ENCODE data around the gene TMEM234. TPM values are rescaled to one million over a fixed set of nuclear protein-coding genes. Genes with fewer than 3 reads are reported as not detected.

The TMEM234 gene
- total RNA-seq, 1 experiment from 2014 or later = 7.7 TPM

DNA sequence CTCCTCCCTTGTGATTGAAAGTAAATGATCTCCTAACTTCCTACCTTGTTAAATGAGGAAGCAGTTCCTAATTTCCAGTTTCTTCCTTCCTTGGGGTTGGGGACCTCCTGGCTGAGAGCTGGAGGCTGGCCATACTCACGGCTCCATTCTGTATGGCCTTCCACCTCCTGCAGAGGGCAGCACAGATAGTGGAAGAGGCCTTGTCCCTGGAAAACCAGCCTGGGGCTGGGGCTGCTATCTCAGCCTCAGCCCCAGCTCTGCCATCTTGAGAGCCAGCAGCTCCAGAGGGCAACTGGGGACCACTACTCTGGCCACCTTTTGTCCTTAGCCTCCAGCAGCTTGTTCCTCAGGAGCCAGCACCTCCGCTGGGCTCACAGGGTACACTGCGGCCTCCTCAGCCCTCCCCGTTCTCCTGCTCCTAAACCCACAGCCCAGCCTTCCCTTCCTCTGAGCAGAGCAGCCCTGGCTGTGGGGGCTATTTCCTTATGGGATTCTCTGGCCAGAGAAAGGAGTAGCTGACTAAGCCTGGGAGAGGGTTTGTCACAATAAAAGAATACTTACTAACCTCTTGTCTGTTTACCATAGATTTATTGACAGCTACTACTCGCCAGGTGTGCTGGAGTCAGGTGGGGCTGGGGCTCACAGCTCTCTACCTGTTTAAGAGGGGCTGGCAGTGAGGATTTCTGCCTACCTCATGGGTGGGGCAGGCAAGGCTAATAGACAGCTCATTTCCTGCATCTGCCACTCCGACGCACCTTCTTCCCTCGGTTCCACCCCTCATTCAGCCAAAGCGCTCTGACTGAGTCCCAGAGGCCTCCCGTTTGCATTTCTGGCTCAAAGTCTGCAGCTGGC, 6.3 kb downstream of the TMEM234 start:
- peak overlapping the region; percentile 21; the same call in 1 of the 2 replicates for H3K4me3 ChIP-seq (ENCODE audit: low read length)
- H3K4me1 ChIP-seq (ENCODE audit: insufficient read depth, low read length) = peaks cover 32% of the 10 kb centered on the region
- peak overlapping the region; percentile 94 for H3K27ac ChIP-seq (ENCODE audit: low read length)
- peak overlapping the region; percentile 70 for H3K4me2 ChIP-seq (ENCODE audit: low read length)
- no TSS peak for BruUV-seq (replicated peaks)
- peaks cover 12% of the 10 kb centered on the region; the same call in 1 of the 2 replicates for H3K36me3 ChIP-seq (ENCODE audit: low read depth, low read length)
- ChIA-PET CTCF (interaction anchor here (0.5 to 2.3 kb wide), 10 partner anchors 25 to 179 kb away, joined by 3 to 17 read pairs (median 6); partner anchors contain the start of gene BSDC1), POLR2A (ENCODE audit: unreplicated experiment) (interaction anchor here (0.6 to 0.8 kb wide), 5 partner anchors 24 to 135 kb away, joined by 3 to 8 read pairs (median 4); no protein-coding TSS in a partner anchor)
- DNase-seq (peak; percentile 81), ATAC-seq (peak; percentile 84)
- TF ChIP-seq, protein P1, sequence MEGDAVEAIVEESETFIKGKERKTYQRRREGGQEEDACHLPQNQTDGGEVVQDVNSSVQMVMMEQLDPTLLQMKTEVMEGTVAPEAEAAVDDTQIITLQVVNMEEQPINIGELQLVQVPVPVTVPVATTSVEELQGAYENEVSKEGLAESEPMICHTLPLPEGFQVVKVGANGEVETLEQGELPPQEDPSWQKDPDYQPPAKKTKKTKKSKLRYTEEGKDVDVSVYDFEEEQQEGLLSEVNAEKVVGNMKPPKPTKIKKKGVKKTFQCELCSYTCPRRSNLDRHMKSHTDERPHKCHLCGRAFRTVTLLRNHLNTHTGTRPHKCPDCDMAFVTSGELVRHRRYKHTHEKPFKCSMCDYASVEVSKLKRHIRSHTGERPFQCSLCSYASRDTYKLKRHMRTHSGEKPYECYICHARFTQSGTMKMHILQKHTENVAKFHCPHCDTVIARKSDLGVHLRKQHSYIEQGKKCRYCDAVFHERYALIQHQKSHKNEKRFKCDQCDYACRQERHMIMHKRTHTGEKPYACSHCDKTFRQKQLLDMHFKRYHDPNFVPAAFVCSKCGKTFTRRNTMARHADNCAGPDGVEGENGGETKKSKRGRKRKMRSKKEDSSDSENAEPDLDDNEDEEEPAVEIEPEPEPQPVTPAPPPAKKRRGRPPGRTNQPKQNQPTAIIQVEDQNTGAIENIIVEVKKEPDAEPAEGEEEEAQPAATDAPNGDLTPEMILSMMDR (conservative IDR thresholded peaks at IDR 0.05; ENCODE audit: low read depth, low read length) = peak; percentile 87
- no peak for TF ChIP-seq EZH2phosphoT487 (IDR thresholded peaks at IDR 0.05; ENCODE audit: borderline replicate concordance, low read length)
- H4K20me1 ChIP-seq (ENCODE audit: low read length) = no peaks in the 10 kb centered on the region
- H3K9me3 ChIP-seq (ENCODE audit: low read length) = no peaks in the 10 kb centered on the region
- H3F3A ChIP-seq (ENCODE audit: low read length, unreplicated experiment) = peaks cover 6% of the 10 kb centered on the region
- no peaks in the 10 kb centered on the region for H3K9me2 ChIP-seq (replicated peaks; ENCODE audit: low read length)
- no peaks in the 10 kb centered on the region for H3K27me3 ChIP-seq (ENCODE audit: low read length)
- H2AFZ ChIP-seq (ENCODE audit: low read length) = 0 out of 2 replicates have a peak overlapping the region, but pooled peaks have one; percentile 27
- peak overlapping the region; percentile 59 for H3K9ac ChIP-seq (ENCODE audit: low read length)
- H3K79me2 ChIP-seq (ENCODE audit: low read length) = peaks cover 14% of the 10 kb centered on the region
- intact Hi-C loops (cut with micrococcal nuclease) = loop anchor here (5.0 kb wide), 4 partner anchors 76 to 196 kb away; partner anchors contain the start of gene HDAC1

DNA sequence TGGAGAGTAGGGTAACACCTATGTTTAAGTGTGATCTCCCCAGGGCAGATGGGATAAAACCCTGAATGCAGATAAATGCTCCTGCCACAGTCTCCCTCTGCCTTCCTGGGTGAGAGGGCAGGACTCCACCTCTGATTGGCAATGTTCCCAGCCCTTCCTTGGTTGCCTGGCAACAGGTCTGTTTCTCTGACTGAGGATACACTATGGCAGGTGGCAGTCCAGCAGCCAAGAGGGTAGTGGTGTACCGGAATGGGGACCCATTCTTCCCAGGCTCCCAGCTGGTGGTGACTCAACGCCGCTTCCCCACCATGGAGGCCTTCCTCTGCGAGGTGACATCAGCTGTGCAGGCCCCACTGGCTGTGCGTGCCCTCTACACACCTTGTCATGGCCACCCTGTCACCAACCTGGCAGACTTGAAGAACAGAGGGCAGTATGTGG, 13.2 kb downstream of the TMEM234 start, which contains the start of gene DCDC2B:
Gene DCDC2B (plus strand): TSS at position 199 of the 438 bp plus-strand sequence. CDS start 5 bp downstream, at position 204.
- H3K9me2 ChIP-seq (replicated peaks; ENCODE audit: low read length) = no peaks in the 10 kb centered on the region
- no peak within 1 kb of the TSS for H3K9ac ChIP-seq (ENCODE audit: low read length)
- H2AFZ ChIP-seq (ENCODE audit: low read length) = no peak within 1 kb of the TSS
- H4K20me1 ChIP-seq (ENCODE audit: low read length) = no peaks in the 10 kb centered on the region
- H3F3A ChIP-seq (ENCODE audit: low read length, unreplicated experiment) = no peaks in the 10 kb centered on the region
- ChIA-PET POLR2A (ENCODE audit: unreplicated experiment) (no interaction called here), CTCF (no interaction called here)
- H3K36me3 ChIP-seq (ENCODE audit: low read depth, low read length) = peaks cover 5% of the 10 kb centered on the region; the same call in 1 of the 2 replicates
- no TSS peak for BruUV-seq (replicated peaks)
- no peak within 1 kb of the TSS for H3K4me2 ChIP-seq (ENCODE audit: low read length)
- DNase-seq = peak; percentile 74
- no peaks in the 10 kb centered on the region for H3K9me3 ChIP-seq (ENCODE audit: low read length)
- peaks cover 18% of the 10 kb centered on the region for H3K79me2 ChIP-seq (ENCODE audit: low read length)
- H3K27ac ChIP-seq (ENCODE audit: low read length) = no peak within 1 kb of the TSS
- intact Hi-C loops (cut with micrococcal nuclease) = no loop called here
- peaks cover 19% of the 10 kb centered on the region; the same call in 1 of the 2 replicates for H3K4me1 ChIP-seq (ENCODE audit: insufficient read depth, low read length)
- H3K4me3 ChIP-seq (ENCODE audit: low read length) = no peak within 1 kb of the TSS
- TF ChIP-seq EZH2phosphoT487 (IDR thresholded peaks at IDR 0.05; ENCODE audit: borderline replicate concordance, low read length) = no peak
- TF ChIP-seq, protein P1 (conservative IDR thresholded peaks at IDR 0.05; ENCODE audit: low read depth, low read length) = no peak
- no peak for TF ChIP-seq EZH2 (IDR thresholded peaks at IDR 0.05; ENCODE audit: low read length, unreplicated experiment)
- H3K27me3 ChIP-seq (ENCODE audit: low read length) = no peaks in the 10 kb centered on the region
- peak; percentile 9 for ATAC-seq
